Measurements from ENCODE around the gene RPL13A.
"Not testable (repeated sequence)": the region's sequence is repeated elsewhere in the genome, so short reads cannot be mapped to it uniquely, and the experiment has no call there.

The RPL13A gene

DNA sequence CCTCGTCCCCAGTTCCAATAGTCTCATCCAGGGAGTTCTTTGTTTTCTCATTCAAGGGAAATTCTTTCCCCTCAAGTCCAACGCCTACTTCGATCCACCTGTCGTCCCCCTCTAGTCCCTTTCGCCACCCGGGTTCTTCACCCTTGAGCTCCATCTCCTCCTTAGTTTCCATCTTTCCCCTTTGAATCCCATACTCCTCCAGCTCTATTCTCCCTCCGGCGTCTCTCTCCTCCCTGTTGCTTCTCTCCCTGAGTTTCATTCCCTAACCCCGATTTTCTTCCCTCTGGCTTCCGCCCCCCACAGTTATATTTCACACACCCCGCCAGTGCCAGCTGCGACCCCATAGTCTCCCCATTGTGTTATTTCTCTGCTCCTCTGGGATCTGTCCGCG lies 45.5 kb upstream of the RPL13A start:
- Histone ChIP-seq H3K4me3 (ENCODE audit: low read depth in 1 of 2, low read length in 1 of 2) (no peak overlapping the region), H3K9me3 (no peaks in the 10 kb centered on the region), H3K27ac (no peak overlapping the region), H3K4me1 (ENCODE audit: control insufficient read depth in 1 of 2, insufficient read depth in 1 of 2, low read depth in 1 of 2, low read length in 1 of 2) (peaks cover 17 to 18% of the 10 kb centered on the region in 2 experiments), H3K36me3 (peaks cover 7% of the 10 kb centered on the region), H3K27me3 (peaks cover 61% of the 10 kb centered on the region)
- TF ChIP-seq, protein P1, sequence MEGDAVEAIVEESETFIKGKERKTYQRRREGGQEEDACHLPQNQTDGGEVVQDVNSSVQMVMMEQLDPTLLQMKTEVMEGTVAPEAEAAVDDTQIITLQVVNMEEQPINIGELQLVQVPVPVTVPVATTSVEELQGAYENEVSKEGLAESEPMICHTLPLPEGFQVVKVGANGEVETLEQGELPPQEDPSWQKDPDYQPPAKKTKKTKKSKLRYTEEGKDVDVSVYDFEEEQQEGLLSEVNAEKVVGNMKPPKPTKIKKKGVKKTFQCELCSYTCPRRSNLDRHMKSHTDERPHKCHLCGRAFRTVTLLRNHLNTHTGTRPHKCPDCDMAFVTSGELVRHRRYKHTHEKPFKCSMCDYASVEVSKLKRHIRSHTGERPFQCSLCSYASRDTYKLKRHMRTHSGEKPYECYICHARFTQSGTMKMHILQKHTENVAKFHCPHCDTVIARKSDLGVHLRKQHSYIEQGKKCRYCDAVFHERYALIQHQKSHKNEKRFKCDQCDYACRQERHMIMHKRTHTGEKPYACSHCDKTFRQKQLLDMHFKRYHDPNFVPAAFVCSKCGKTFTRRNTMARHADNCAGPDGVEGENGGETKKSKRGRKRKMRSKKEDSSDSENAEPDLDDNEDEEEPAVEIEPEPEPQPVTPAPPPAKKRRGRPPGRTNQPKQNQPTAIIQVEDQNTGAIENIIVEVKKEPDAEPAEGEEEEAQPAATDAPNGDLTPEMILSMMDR (IDR thresholded peaks at IDR 0.05) = no peak

DNA sequence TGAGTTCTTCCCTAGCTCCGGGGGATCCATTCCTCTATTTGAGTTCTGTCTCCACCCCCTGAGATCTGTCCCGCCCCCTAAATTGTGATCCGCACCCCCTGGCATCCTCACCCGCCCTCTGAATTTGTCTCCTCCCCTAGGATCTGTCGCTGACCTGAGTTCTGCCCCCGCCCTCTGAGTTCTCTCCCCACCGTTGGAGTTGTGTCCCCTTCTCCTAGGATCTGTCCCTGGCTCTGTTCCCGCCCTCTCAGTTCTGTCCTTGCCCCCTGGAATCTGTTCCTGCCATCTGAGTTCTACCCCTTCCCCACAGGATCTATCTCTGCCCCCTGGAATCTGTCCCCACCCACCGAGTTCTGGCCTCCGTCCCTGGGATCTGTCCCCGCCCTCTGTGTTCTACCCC lies 45.1 kb upstream of the RPL13A start:
- TF ChIP-seq, protein P1 (IDR thresholded peaks at IDR 0.05) = no peak
- H3K36me3 ChIP-seq = peaks cover 9% of the 10 kb centered on the region
- peak overlapping the region; percentile 73 to 92 for H3K4me3 ChIP-seq (ENCODE audit: low read depth in 1 of 2, low read length in 1 of 2)
- no peaks in the 10 kb centered on the region for H3K9me3 ChIP-seq
- no peak overlapping the region for H3K27ac ChIP-seq
- peaks cover 17 to 18% of the 10 kb centered on the region in 2 experiments for H3K4me1 ChIP-seq (ENCODE audit: control insufficient read depth in 1 of 2, insufficient read depth in 1 of 2, low read depth in 1 of 2, low read length in 1 of 2)
- peaks cover 57% of the 10 kb centered on the region for H3K27me3 ChIP-seq

- peaks cover 17 to 18% of the 10 kb centered on the region in 2 experiments for H3K4me1 ChIP-seq (ENCODE audit: control insufficient read depth in 1 of 2, insufficient read depth in 1 of 2, low read depth in 1 of 2, low read length in 1 of 2)
- peak overlapping the region; percentile 47 for H3K27ac ChIP-seq
- H3K9me3 ChIP-seq = no peaks in the 10 kb centered on the region
- peaks cover 52% of the 10 kb centered on the region for H3K27me3 ChIP-seq
- TF ChIP-seq, protein P1 (IDR thresholded peaks at IDR 0.05) = no peak
- H3K36me3 ChIP-seq = peaks cover 14% of the 10 kb centered on the region
- peak overlapping the region; percentile 73 to 92 for H3K4me3 ChIP-seq (ENCODE audit: low read depth in 1 of 2, low read length in 1 of 2)
Observed at GRCh38 chr19:49442771-49443365, 44.5 kb upstream of the RPL13A start.

- Histone ChIP-seq H3K4me3 (ENCODE audit: low read depth in 1 of 2, low read length in 1 of 2) (peak overlapping the region; percentile 73 to 92), H3K27me3 (peaks cover 46% of the 10 kb centered on the region), H3K27ac (peak overlapping the region; percentile 47), H3K9me3 (no peaks in the 10 kb centered on the region), H3K36me3 (peaks cover 16% of the 10 kb centered on the region), H3K4me1 (ENCODE audit: control insufficient read depth in 1 of 2, insufficient read depth in 1 of 2, low read depth in 1 of 2, low read length in 1 of 2) (peaks cover 17 to 18% of the 10 kb centered on the region in 2 experiments)
- TF ChIP-seq, protein P1 (IDR thresholded peaks at IDR 0.05) = peak; percentile 74
Observed at GRCh38 chr19:49443366-49444099, 43.9 kb upstream of the RPL13A start.

DNA sequence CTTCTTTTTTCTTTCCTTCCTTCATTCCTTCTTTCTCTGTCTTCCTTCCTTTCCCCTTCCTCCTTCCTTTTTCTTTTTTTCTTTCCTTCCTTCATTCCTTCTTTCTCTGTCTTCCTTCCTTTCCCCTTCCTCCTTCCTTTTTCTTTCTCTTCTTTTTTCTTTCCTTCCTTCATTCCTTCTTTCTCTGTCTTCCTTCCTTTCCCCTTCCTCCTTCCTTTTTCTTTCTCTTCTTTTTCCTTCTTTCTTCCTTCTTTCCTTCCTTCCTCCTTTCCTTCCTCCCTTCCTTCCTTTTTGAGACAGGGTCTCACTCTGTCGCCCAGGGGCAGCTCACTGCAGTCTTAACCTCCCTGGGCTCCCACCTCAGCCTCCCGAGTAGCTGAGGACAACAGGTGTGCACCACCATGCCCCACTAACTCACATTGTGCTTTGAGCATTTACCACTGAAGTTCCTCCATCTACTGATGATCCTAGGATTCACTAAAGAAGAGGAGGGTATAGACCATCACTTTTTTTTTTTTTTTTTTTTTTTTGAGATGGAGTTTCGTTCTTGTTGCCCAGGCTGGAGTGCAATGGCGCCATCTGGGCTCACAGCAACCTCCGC lies 43.2 kb upstream of the RPL13A start:
- Histone ChIP-seq H3K27me3 (peaks cover 39% of the 10 kb centered on the region), H3K36me3 (peaks cover 16% of the 10 kb centered on the region), H3K4me1 (ENCODE audit: control insufficient read depth in 1 of 2, insufficient read depth in 1 of 2, low read depth in 1 of 2, low read length in 1 of 2) (peaks cover 17 to 18% of the 10 kb centered on the region in 2 experiments), H3K4me3 (ENCODE audit: low read depth in 1 of 2, low read length in 1 of 2) (peak overlapping the region in 1 of 2 experiments; percentile 92)
- H3K27ac ChIP-seq, H3K9me3 ChIP-seq: not testable (repeated sequence)

- TF ChIP-seq, protein P1 (IDR thresholded peaks at IDR 0.05) = no peak
- peaks cover 16% of the 10 kb centered on the region for H3K36me3 ChIP-seq
- peaks cover 21% of the 10 kb centered on the region for H3K27me3 ChIP-seq
- H3K4me1 ChIP-seq (ENCODE audit: control insufficient read depth in 1 of 2, insufficient read depth in 1 of 2, low read depth in 1 of 2, low read length in 1 of 2) = peaks cover 17 to 18% of the 10 kb centered on the region in 2 experiments
- no peak overlapping the region for H3K27ac ChIP-seq
- no peak overlapping the region for H3K4me3 ChIP-seq (ENCODE audit: low read depth in 1 of 2, low read length in 1 of 2)
- no peaks in the 10 kb centered on the region for H3K9me3 ChIP-seq
Observed at GRCh38 chr19:49445997-49446396, 41.4 kb upstream of the RPL13A start.
